Omental fat pad (tissue), 4 donors: ENCODE data around the gene ZNF606. TPM values are rescaled to one million over a fixed set of nuclear protein-coding genes. Genes with fewer than 3 reads are reported as not detected.
A peak's percentile ranks its signal among the peaks of the same experiment; 100 is the strongest.

Experiments
- ATAC-seq: fragments of 150-250 bp; one replicate; pipeline ENCODE4 v1.9.1; 2016; ENCODE audit warnings: mild to moderate bottlenecking, moderate library complexity; ENCODE audit not compliant: low FRiP score
- DNase-seq: peaks from one replicate; pipeline ENCODE4 v3.0.0-alpha.2; 2019; ENCODE audit warnings: low spot score
- total RNA-seq, 4 donors: library from RNA; depleted of rRNA; stranded (reverse); fragments of >200 nt; gene quantifications; one replicate each; pipeline ENCODE4 v1.1.0, GENCODE V29; 2016
- TF ChIP-seq, protein P1 (sequence below), 3 donors: fragments of 450-650 bp; IDR thresholded peaks; one replicate each; pipeline ENCODE4 v1.5.1; 2016 to 2017; ENCODE audit warnings: antibody characterized with exemption in 3 of 3, mild to moderate bottlenecking in 3 of 3, moderate library complexity in 2 of 3

Gene ZNF606
- 10 to 100 TPM in 1 of 4 donors, 1 to 10 TPM in 3; 7.9 to 37.4 (median 8.5) TPM for total RNA-seq

DNA sequence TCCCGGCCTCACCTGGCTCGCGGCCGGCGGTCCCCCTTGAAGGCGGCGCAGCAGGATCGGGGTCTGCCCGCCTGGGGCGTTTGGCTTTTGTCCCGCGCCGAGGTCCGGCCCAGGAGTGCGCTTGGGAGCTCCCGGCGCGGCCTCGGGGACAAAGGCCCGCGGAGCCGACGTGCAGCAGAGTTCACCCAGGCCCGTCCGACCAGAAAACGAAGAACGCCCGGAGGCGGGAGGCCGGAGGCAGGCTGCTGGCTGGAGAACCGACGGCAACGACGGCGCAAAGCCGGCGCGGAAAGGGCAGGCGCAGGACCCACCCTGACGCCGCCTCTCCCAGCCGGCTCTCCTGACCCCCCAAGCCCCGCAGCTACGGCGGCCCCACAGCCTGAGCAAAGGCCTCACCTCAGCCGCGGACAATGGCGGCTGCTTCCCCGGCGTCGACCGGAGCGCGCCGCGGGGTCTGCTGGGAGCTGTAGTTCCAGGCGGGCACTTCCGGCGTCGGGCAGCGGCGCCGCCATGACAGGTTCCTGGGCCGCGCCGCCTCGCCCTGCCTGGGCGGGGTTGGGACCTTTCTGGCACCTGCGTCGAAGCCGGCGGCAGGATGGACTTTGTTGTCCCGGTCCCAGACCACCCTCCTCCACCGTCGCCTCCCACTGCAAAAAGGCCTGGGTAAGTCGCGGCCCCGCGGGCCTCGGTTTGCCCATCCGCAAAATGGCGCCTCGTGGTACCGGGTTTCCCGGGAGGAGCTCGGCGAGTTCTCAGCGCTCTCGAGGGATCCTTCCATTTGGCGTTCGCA lies at the start of gene ZNF606:
ZNF606 (minus strand) TSS at position 437 of the 790 bp plus-strand sequence. CDS start 1,501 bp downstream, outside the sequence.
- TF ChIP-seq, protein P1, sequence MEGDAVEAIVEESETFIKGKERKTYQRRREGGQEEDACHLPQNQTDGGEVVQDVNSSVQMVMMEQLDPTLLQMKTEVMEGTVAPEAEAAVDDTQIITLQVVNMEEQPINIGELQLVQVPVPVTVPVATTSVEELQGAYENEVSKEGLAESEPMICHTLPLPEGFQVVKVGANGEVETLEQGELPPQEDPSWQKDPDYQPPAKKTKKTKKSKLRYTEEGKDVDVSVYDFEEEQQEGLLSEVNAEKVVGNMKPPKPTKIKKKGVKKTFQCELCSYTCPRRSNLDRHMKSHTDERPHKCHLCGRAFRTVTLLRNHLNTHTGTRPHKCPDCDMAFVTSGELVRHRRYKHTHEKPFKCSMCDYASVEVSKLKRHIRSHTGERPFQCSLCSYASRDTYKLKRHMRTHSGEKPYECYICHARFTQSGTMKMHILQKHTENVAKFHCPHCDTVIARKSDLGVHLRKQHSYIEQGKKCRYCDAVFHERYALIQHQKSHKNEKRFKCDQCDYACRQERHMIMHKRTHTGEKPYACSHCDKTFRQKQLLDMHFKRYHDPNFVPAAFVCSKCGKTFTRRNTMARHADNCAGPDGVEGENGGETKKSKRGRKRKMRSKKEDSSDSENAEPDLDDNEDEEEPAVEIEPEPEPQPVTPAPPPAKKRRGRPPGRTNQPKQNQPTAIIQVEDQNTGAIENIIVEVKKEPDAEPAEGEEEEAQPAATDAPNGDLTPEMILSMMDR (IDR thresholded peaks at IDR 0.05), result no peak
- peak; percentile 94 for ATAC-seq

DNA sequence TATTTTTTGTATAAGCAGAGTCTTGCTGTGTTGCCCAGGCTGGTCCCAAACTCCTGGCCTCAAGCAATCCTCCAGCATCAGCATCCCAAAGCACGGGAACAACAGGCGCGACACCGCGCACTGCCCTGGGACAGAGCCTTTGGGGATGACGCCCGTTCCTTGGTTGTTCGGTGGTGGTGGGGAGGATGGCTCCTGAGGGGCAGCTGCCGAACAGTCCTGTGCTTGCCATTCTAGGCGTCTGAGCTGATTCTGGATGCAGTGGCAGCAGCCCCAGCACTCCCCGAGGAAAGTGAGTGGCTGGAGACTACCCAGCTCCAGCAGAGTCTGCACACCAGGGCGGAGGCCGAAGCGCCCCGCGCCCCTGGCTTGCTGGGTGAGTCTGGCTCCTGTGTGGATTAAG lies 49.6 kb upstream of the ZNF606 start:
- ATAC-seq (no peak), DNase-seq (no peak)
- TF ChIP-seq, protein P1 (IDR thresholded peaks at IDR 0.05), result no peak

More for the DNA sequence above, at the start of gene ZNF606:
- peak; percentile 43 for DNase-seq

DNA sequence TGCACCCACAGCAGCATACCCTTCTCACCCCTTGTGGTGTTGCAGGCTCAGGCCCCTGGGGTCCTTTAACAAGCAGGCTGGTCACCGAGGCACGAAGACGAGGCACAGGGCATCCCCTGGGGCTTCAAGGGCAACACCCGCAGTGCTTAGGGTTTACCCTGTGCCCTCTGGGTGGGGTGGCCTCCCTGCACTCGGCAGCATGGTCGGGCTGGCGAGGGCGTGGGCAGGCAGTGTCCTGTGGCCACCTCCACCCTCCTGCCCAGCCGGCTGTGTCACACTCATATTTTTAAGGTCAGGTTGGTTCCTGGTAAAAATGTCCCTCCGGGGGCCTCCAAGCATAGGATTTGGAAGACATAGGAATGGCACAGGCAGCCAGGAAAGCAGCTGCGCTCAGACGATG lies 45.1 kb upstream of the ZNF606 start:
- ATAC-seq, result no peak
- TF ChIP-seq, protein P1 (IDR thresholded peaks at IDR 0.05), result no peak
- DNase-seq, result no peak

DNA sequence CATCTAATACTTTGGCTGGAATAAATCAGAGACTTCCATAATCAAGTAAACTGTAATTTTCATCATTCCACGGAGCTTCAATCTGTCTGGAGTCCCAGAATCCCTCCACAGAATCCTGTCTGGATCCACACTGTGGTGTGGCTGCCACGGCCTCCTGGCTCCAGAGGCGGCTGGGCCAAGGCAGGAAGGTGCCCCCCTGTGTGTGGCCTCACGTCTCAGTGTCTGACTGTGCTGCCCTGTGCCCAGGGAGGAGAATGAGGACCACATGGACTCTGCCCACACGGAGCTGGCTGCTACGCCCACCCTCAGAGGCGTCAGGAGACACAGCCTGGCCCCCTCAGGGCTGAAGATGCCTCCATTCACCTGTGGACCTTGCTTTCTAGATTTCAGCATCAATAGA lies 44.2 kb upstream of the ZNF606 start:
- no peak for ATAC-seq
- no peak for DNase-seq
- TF ChIP-seq, protein P1 (IDR thresholded peaks at IDR 0.05), result no peak

DNA sequence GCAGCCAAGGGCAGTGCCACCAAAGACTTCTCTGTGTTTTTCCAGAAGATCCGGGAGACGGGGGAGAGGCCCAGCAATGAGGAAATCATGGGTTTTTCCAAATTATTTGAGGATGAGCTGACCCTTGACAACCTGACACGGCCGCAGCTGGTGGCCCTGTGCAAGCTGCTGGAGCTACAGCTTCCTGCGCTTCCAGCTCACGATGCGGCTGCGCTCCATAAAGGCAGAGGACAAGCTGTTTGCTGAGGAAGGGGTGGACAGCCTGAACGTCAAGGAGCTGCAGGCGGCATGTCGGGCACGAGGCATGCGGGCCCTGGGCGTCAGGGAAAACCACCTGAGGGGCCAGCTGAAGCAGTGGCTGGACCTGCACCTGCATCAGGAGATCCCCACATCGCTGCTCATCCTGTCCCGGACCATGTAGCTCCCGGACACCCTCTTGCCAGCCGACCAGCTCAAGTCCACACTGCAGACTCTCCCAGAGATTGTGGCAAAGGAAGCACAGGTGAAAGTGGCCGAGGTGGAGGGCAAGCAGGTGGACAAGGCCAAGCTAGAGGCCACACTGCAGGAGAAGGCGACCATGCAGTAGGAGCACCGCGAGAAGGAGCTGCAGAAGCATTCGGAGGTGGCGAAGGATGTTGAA lies 42.9 kb upstream of the ZNF606 start:
- DNase-seq, result no peak
- ATAC-seq, result no peak
- TF ChIP-seq, protein P1 (IDR thresholded peaks at IDR 0.05), result no peak

DNA sequence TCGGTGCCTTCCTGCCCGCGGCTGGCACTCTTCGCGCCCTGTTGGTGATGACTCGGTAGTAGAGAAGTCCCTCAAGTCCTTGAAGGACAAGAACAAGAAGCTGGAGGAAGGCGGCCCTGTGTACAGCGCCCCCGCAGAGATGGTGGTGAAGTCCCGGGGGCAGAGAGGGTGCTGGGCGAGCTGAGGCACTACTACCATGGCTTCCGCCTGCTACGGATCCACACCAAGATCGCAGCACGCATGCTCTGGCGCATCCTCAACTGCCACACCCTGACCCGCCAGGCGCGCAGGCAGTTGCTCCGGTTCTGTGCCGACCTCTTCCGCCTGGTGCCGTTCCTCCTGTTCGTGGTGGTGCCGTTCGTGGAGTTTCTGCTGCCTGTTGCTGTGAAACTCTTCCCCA lies 42.3 kb upstream of the ZNF606 start:
- no peak for DNase-seq
- TF ChIP-seq, protein P1 (IDR thresholded peaks at IDR 0.05), result no peak
- no peak for ATAC-seq
